DOHH2 (cell line): ENCODE results near the gene HSD3B2.

Experiments
- H3F3A ChIP-seq: fragments of 200-600 bp; sonication (generic), shearing (Covaris generic); 2 replicates; pipeline ENCODE4 v1.6.0; 2016; ENCODE audit warnings: antibody characterized with exemption, mild to moderate bottlenecking; ENCODE audit not compliant: control insufficient read depth, insufficient read depth
- H3K27ac ChIP-seq: fragments of 200-600 bp; sonication (generic); 2 replicates; pipeline ENCODE4 v1.5.1; 2014; ENCODE audit warnings: low read depth, mild to moderate bottlenecking, low read length, moderate library complexity
- H3K27me3 ChIP-seq: fragments of 200-600 bp; sonication (generic); 2 replicates; pipeline ENCODE4 v1.6.1; 2014; ENCODE audit warnings: mild to moderate bottlenecking, low read length, mixed read lengths; ENCODE audit not compliant: control insufficient read depth
- H3K36me3 ChIP-seq: fragments of 200-600 bp; sonication (generic); 2 replicates; pipeline ENCODE4 v1.6.1; 2014; ENCODE audit warnings: mild to moderate bottlenecking, low read length, moderate library complexity, mixed read lengths; ENCODE audit not compliant: control insufficient read depth
- H3K4me1 ChIP-seq: fragments of 200-600 bp; sonication (generic); 2 replicates; pipeline ENCODE4 v1.6.1; 2014; ENCODE audit warnings: mild to moderate bottlenecking, low read length, mixed read lengths; ENCODE audit not compliant: control insufficient read depth
- H3K4me2 ChIP-seq: fragments of 200-600 bp; sonication (generic); 2 replicates; pipeline ENCODE4 v1.6.0; 2014; ENCODE audit warnings: mild to moderate bottlenecking, low read length, moderate library complexity
- H3K4me3 ChIP-seq: fragments of 200-600 bp; sonication (generic); 2 replicates; pipeline ENCODE4 v1.5.1; 2014; ENCODE audit warnings: mild to moderate bottlenecking, low read length, mixed read lengths
- H3K79me2 ChIP-seq: fragments of 200-600 bp; sonication (generic); 2 replicates; pipeline ENCODE4 v1.6.1; 2014; ENCODE audit warnings: mild to moderate bottlenecking, low read length, mixed read lengths; ENCODE audit not compliant: control insufficient read depth
- H3K9me2 ChIP-seq: fragments of 200-600 bp; sonication (generic); replicated peaks from 2 replicates; pipeline ENCODE4 v1.6.1; 2014; ENCODE audit warnings: mild to moderate bottlenecking, low read length, mixed read lengths; ENCODE audit not compliant: control insufficient read depth
- H3K9me3 ChIP-seq: fragments of 200-600 bp; sonication (generic); 2 replicates; pipeline ENCODE4 v1.6.1; 2014; ENCODE audit warnings: antibody characterized with exemption, low read length, mixed read lengths; ENCODE audit not compliant: control insufficient read depth, insufficient read depth
- H4K20me1 ChIP-seq: fragments of 200-600 bp; sonication (generic); 2 replicates; pipeline ENCODE4 v1.6.0; 2014; ENCODE audit warnings: low read depth, mild to moderate bottlenecking, antibody characterized with exemption, low read length, moderate library complexity; ENCODE audit not compliant: control insufficient read depth, insufficient read depth
- CTCF ChIP-seq: fragments of 200-600 bp; sonication (generic); IDR thresholded peaks from one replicate; pipeline ENCODE4 v1.5.1; 2014; ENCODE audit warnings: antibody characterized with exemption, mild to moderate bottlenecking, low read depth, low read length; ENCODE audit not compliant: poor library complexity, severe bottlenecking
- EZH2phosphoT487 ChIP-seq: fragments of 200-600 bp; sonication (generic); IDR thresholded peaks from 2 replicates; pipeline ENCODE4 v1.6.1; 2017; ENCODE audit warnings: borderline replicate concordance, mild to moderate bottlenecking, antibody characterized with exemption, low read length, moderate library complexity, mixed read lengths

HSD3B2 gene

GRCh38 chr1:119420638-119421037, 5.7 kb downstream of the HSD3B2 start:
- H3K79me2 ChIP-seq = no peaks in the 10 kb centered on the region
- no peak overlapping the region for H3K4me3 ChIP-seq
- H3K27ac ChIP-seq = no peak overlapping the region
- H3K4me1 ChIP-seq = no peaks in the 10 kb centered on the region
- no peaks in the 10 kb centered on the region for H4K20me1 ChIP-seq
- H3K9me3 ChIP-seq = no peaks in the 10 kb centered on the region
- no peaks in the 10 kb centered on the region for H3K27me3 ChIP-seq
- no peak overlapping the region for H3K4me2 ChIP-seq
- H3K36me3 ChIP-seq = no peaks in the 10 kb centered on the region
- TF ChIP-seq CTCF (no peak), EZH2phosphoT487 (no peak)
- no peaks in the 10 kb centered on the region for H3K9me2 ChIP-seq
- no peaks in the 10 kb centered on the region for H3F3A ChIP-seq

GRCh38 chr1:119422631-119423030, 7.7 kb downstream of the HSD3B2 start:
- no peaks in the 10 kb centered on the region for H3K9me3 ChIP-seq
- TF ChIP-seq CTCF (no peak), EZH2phosphoT487 (no peak)
- H3K4me2 ChIP-seq = no peak overlapping the region
- H3F3A ChIP-seq = no peaks in the 10 kb centered on the region
- H3K9me2 ChIP-seq = no peaks in the 10 kb centered on the region
- no peak overlapping the region for H3K4me3 ChIP-seq
- H3K27me3 ChIP-seq = no peaks in the 10 kb centered on the region
- H3K4me1 ChIP-seq = no peaks in the 10 kb centered on the region
- H3K27ac ChIP-seq = no peak overlapping the region
- H3K79me2 ChIP-seq = no peaks in the 10 kb centered on the region
- H4K20me1 ChIP-seq = no peaks in the 10 kb centered on the region
- H3K36me3 ChIP-seq = no peaks in the 10 kb centered on the region

GRCh38 chr1:119428991-119429390, 14.0 kb downstream of the HSD3B2 start:
- Histone ChIP-seq H3K4me3 (no peak overlapping the region), H3K4me2 (no peak overlapping the region), H3K27ac (no peak overlapping the region), H3K27me3 (no peaks in the 10 kb centered on the region), H3K36me3 (no peaks in the 10 kb centered on the region), H3K79me2 (no peaks in the 10 kb centered on the region), H3F3A (no peaks in the 10 kb centered on the region), H3K9me3 (no peaks in the 10 kb centered on the region), H3K4me1 (no peaks in the 10 kb centered on the region), H4K20me1 (no peaks in the 10 kb centered on the region), H3K9me2 (no peaks in the 10 kb centered on the region)
- TF ChIP-seq CTCF (no peak), EZH2phosphoT487 (no peak)

GRCh38 chr1:119429687-119430086, 14.7 kb downstream of the HSD3B2 start:
- Histone ChIP-seq H3K9me2 (no peaks in the 10 kb centered on the region), H3K4me3 (no peak overlapping the region), H3K79me2 (no peaks in the 10 kb centered on the region), H3F3A (no peaks in the 10 kb centered on the region), H3K27me3 (no peaks in the 10 kb centered on the region), H3K4me2 (no peak overlapping the region), H3K4me1 (no peaks in the 10 kb centered on the region), H4K20me1 (no peaks in the 10 kb centered on the region), H3K27ac (no peak overlapping the region), H3K9me3 (no peaks in the 10 kb centered on the region), H3K36me3 (no peaks in the 10 kb centered on the region)
- TF ChIP-seq EZH2phosphoT487 (no peak), CTCF (no peak)
